HG03060 (cell line): ENCODE data around the gene IYD.

ENCODE experiments used
- ATAC-seq: cut with Tn5 transposase; IDR thresholded peaks from one replicate; pipeline ENCODE4 v1.9.1; 2021; ENCODE audit warnings: low read depth, moderate number of reproducible peaks; ENCODE audit not compliant: unreplicated experiment

IYD gene

GRCh38 chr6:150394053-150394898 lies 25.5 kb downstream of the IYD start:
- no peak for ATAC-seq

GRCh38 chr6:150394899-150395295 lies 26.1 kb downstream of the IYD start:
- no peak for ATAC-seq

- no peak for ATAC-seq
These were observed 26.7 kb downstream of the IYD start for GRCh38 chr6:150395388-150396009.

- no peak for ATAC-seq
These were observed 34.8 kb downstream of the IYD start for GRCh38 chr6:150403458-150404246.

GRCh38 chr6:150406948-150407347 lies 38.1 kb downstream of the IYD start:
- no peak for ATAC-seq

GRCh38 chr6:150408842-150409241 lies 40.0 kb downstream of the IYD start:
- no peak for ATAC-seq

GRCh38 chr6:150409576-150410066 lies 40.8 kb downstream of the IYD start:
- ATAC-seq, result no peak

GRCh38 chr6:150410399-150410798 lies 41.6 kb downstream of the IYD start:
- ATAC-seq, result no peak

GRCh38 chr6:150410906-150411305 lies 42.1 kb downstream of the IYD start:
- ATAC-seq, result no peak

- ATAC-seq, result no peak
These were observed 43.4 kb downstream of the IYD start for GRCh38 chr6:150412221-150412620.

- ATAC-seq, result no peak
These were observed 44.4 kb downstream of the IYD start for GRCh38 chr6:150413198-150413597.

GRCh38 chr6:150413781-150414281 lies 45.0 kb downstream of the IYD start:
- ATAC-seq, result no peak

- no peak for ATAC-seq
These were observed 47.3 kb downstream of the IYD start for GRCh38 chr6:150416128-150416527.

- ATAC-seq, result no peak
These were observed 48.4 kb downstream of the IYD start for GRCh38 chr6:150417250-150417649.

GRCh38 chr6:150417899-150418826 lies 49.4 kb downstream of the IYD start:
- no peak for ATAC-seq

GRCh38 chr6:150418827-150419594 lies 50.2 kb downstream of the IYD start:
- no peak for ATAC-seq

GRCh38 chr6:150420428-150420827 lies 51.6 kb downstream of the IYD start:
- ATAC-seq, result no peak

- ATAC-seq, result no peak
These were observed 52.1 kb downstream of the IYD start for GRCh38 chr6:150420926-150421325.

- ATAC-seq, result no peak
These were observed 56.7 kb downstream of the IYD start for GRCh38 chr6:150425508-150425907.
